ENCODE results near the gene PEX11G. TPM values are rescaled to one million over a fixed set of nuclear protein-coding genes. Genes with fewer than 3 reads are reported as not detected.

Gene PEX11G
- total RNA-seq, 2 experiments from 2014 or later: not detected

DNA sequence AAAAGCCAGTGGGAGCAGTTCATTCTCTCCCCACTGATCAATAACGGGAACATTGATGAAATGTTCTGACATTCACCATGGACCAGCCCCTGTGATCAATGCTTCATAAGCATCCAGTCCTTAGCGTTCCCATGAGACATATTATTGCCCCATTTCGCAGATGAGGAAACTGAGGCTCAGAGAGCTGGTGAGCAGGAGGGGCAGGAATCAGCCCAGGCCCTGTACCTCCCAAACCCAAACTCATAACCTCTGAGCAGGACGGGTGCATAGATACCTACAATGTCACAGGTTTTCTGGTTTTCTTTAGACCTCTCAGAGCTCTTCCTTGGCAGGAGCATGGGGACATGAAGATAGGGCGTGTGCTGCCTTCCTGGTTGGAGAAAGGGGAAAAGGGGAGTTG, 35.7 kb upstream of the PEX11G start:
- TF ChIP-seq CTCF (IDR thresholded peaks at IDR 0.05): no peak
- POLR2A ChIA-PET: interaction anchor here (1.3 to 3.8 kb wide), 2 partner anchors 11 to 176 kb away, joined by 3 to 50 read pairs; partner anchors contain the start of genes ARHGEF18 and PNPLA6
- H3K4me1 ChIP-seq (ENCODE audit: insufficient read depth, low read length): peaks cover 19% of the 10 kb centered on the region
- H3K36me3 ChIP-seq (ENCODE audit: insufficient read depth, low read length): peaks cover 9% of the 10 kb centered on the region
- Mint-ChIP-seq H3K4me3 (peak overlapping the region; percentile 30), H3K9me3 (no peaks in the 10 kb centered on the region), H3K27me3 (no peaks in the 10 kb centered on the region), H3K27ac (no peak overlapping the region), H3K4me1 (ENCODE audit: low read depth) (peaks cover 14% of the 10 kb centered on the region), H3K36me3 (ENCODE audit: low read depth) (peaks cover 7% of the 10 kb centered on the region)
- no peak overlapping the region for H3K27ac ChIP-seq (ENCODE audit: low read depth in 1 of 2, low read length in 2 of 2)
- no peaks in the 10 kb centered on the region for H3K9me3 ChIP-seq (ENCODE audit: control insufficient read depth in 1 of 2, insufficient read depth in 1 of 2, low read length in 2 of 2)
- no peak for DNase-seq
- no peak for ATAC-seq (ENCODE audit: poor library complexity)
- intact Hi-C loops (cut with DNase I, micrococcal nuclease): no loop called here
- CTCF ChIA-PET: no interaction called here
- H3K27me3 ChIP-seq (ENCODE audit: control insufficient read depth in 1 of 2, insufficient read depth in 2 of 2, low read length in 2 of 2): no peaks in the 10 kb centered on the region
- no peak overlapping the region for H3K4me3 ChIP-seq (ENCODE audit: low read length)

- peaks cover 7% of the 10 kb centered on the region for H3K36me3 Mint-ChIP-seq (ENCODE audit: low read depth)
- ATAC-seq (ENCODE audit: poor library complexity) (no peak), DNase-seq (peak in 1 of 14 experiments; percentile 32)
- ChIA-PET CTCF (interaction anchor here (1.7 to 2.5 kb wide), 2 partner anchors 11 to 45 kb away, joined by 5 to 7 read pairs; no protein-coding TSS in a partner anchor), POLR2A (interaction anchor here (0.6 to 3.8 kb wide), 13 partner anchors 9 to 1151 kb away, joined by 3 to 50 read pairs (median 3); partner anchors contain the start of genes ALKBH7, PET100, PNPLA6 and SNAPC2)
- H3K27me3 Mint-ChIP-seq: no peaks in the 10 kb centered on the region
- Histone ChIP-seq H3K4me1 (ENCODE audit: insufficient read depth, low read length) (peaks cover 19% of the 10 kb centered on the region), H3K27me3 (ENCODE audit: control insufficient read depth in 1 of 2, insufficient read depth in 2 of 2, low read length in 2 of 2) (no peaks in the 10 kb centered on the region), H3K4me3 (ENCODE audit: low read length) (peak overlapping the region; percentile 72), H3K27ac (ENCODE audit: low read depth in 1 of 2, low read length in 2 of 2) (no peak overlapping the region), H3K9me3 (ENCODE audit: control insufficient read depth in 1 of 2, insufficient read depth in 1 of 2, low read length in 2 of 2) (peaks cover 0 to 4% of the 10 kb centered on the region in 2 experiments), H3K36me3 (ENCODE audit: insufficient read depth, low read length) (peaks cover 9% of the 10 kb centered on the region)
- H3K4me1 Mint-ChIP-seq (ENCODE audit: low read depth): peaks cover 14% of the 10 kb centered on the region
- H3K4me3 Mint-ChIP-seq: peak overlapping the region; percentile 67
- no peaks in the 10 kb centered on the region for H3K9me3 Mint-ChIP-seq
- intact Hi-C loops (cut with DNase I, micrococcal nuclease): loop anchor here (1.0 to 2.0 kb wide), 2 partner anchors 11 to 34 kb away; partner anchors contain the start of gene PEX11G (in 1 of the 2)
- no peak overlapping the region for H3K27ac Mint-ChIP-seq
- no peak for TF ChIP-seq CTCF (IDR thresholded peaks at IDR 0.05)
These were observed 34.3 kb upstream of the PEX11G start for GRCh38 chr19:7522923-7523667.

- Histone ChIP-seq H3K27me3 (ENCODE audit: control insufficient read depth in 1 of 2, insufficient read depth in 2 of 2, low read length in 2 of 2) (peaks cover 0 to 4% of the 10 kb centered on the region in 2 experiments), H3K4me1 (ENCODE audit: insufficient read depth, low read length) (peaks cover 19% of the 10 kb centered on the region), H3K36me3 (ENCODE audit: insufficient read depth, low read length) (peaks cover 5% of the 10 kb centered on the region), H3K27ac (ENCODE audit: low read depth in 1 of 2, low read length in 2 of 2) (no peak within 1 kb of the TSS), H3K4me3 (ENCODE audit: low read length) (peak within 1 kb of the TSS; percentile 72), H3K9me3 (ENCODE audit: control insufficient read depth in 1 of 2, insufficient read depth in 1 of 2, low read length in 2 of 2) (peaks cover 0 to 4% of the 10 kb centered on the region in 2 experiments)
- peak; percentile 90 for ATAC-seq (ENCODE audit: poor library complexity)
- DNase-seq: peak; percentile 99 to 100 (median 100)
- TF ChIP-seq CTCF (IDR thresholded peaks at IDR 0.05): no peak
- intact Hi-C loops (cut with DNase I, micrococcal nuclease): loop anchor here (1.0 to 2.0 kb wide), 2 partner anchors 12 to 33 kb away; partner anchors contain the start of gene PEX11G (in 1 of the 2)
- H3K27me3 Mint-ChIP-seq: peaks cover 5% of the 10 kb centered on the region
- H3K4me3 Mint-ChIP-seq: peak within 1 kb of the TSS; percentile 97
- ChIA-PET CTCF (interaction anchor here (1.1 to 2.5 kb wide), 3 partner anchors 11 to 46 kb away, joined by 3 to 7 read pairs (median 5); no protein-coding TSS in a partner anchor), POLR2A (interaction anchor here (0.5 to 3.8 kb wide), 15 partner anchors 10 to 1150 kb away, joined by 3 to 50 read pairs (median 3); partner anchors contain the start of genes ALKBH7, PET100, PNPLA6 and SNAPC2)
- H3K4me1 Mint-ChIP-seq (ENCODE audit: low read depth): peaks cover 20% of the 10 kb centered on the region
- H3K27ac Mint-ChIP-seq: peak within 1 kb of the TSS; percentile 74
- H3K9me3 Mint-ChIP-seq: no peaks in the 10 kb centered on the region
- H3K36me3 Mint-ChIP-seq (ENCODE audit: low read depth): peaks cover 7% of the 10 kb centered on the region
These were observed 33.5 kb upstream of the PEX11G start, which contains the start of gene MCOLN1 for GRCh38 chr19:7522072-7522922. Gene MCOLN1, plus strand, starts transcription at chr19:7522624. Its CDS starts 127 bp downstream, at chr19:7522751.

All from CD4-positive, alpha-beta T cell (primary cell).